HG03175 (cell line): ENCODE measurements around the gene DAPK2.
A peak's percentile ranks its signal among the peaks of the same experiment; 100 is the strongest.

Source experiments
- ATAC-seq: cut with Tn5 transposase; IDR thresholded peaks from one replicate; pipeline ENCODE4 v1.9.1; 2021; ENCODE audit warnings: mild to moderate bottlenecking, moderate library complexity; ENCODE audit not compliant: unreplicated experiment

DAPK2 gene

GRCh38 chr15:64024172-64025050, 21.9 kb downstream of the DAPK2 start:
- ATAC-seq: no peak

- ATAC-seq: no peak
These were observed 23.1 kb downstream of the DAPK2 start for GRCh38 chr15:64023220-64023619.

DNA sequence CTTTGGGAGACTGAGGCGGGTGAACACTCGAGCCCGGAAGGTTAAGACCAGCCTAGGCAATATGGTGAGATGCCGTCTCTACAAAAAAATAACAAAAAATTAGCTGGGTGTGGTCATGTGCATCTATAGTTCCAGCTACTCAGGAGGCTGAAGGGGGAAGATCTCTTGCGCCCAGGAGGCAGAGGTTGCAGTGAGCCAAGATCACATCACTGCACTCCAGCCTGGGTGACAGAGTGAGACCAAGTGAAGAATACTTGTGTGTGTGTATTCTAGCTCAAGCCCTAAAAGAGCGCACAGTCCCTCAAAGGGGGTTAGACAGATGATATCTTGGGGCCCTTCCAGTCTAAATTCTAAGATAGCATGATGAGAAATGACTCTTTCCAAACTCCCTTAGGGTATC, 23.7 kb downstream of the DAPK2 start:
- no peak for ATAC-seq

DNA sequence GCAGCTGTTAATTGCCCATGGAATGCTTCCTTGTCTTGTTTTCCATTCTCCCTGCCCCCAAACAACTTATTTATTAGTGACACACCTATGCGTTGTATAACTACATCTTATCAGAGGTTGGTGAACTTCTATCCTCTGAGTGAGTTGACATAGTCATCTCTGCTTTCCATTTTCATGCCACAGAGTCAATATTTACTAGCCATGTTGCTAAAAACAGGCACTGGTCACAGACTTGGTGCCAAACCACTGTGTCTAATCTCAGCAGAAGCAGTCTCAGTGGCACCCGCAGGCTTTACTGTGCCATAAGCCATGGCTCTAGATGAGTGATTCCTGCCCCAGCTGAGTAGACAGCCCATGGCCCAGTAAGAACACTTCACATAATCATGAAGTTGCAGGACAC, 26.5 kb downstream of the DAPK2 start:
- peak; percentile 76 for ATAC-seq

- ATAC-seq: no peak
These were observed 28.6 kb downstream of the DAPK2 start for GRCh38 chr15:64017591-64018163.

GRCh38 chr15:64017082-64017588, 29.1 kb downstream of the DAPK2 start:
- ATAC-seq: no peak

- no peak for ATAC-seq
These were observed 30.0 kb downstream of the DAPK2 start for GRCh38 chr15:64016257-64016656.

- ATAC-seq: no peak
These were observed 31.3 kb downstream of the DAPK2 start for GRCh38 chr15:64014995-64015394.

GRCh38 chr15:64013179-64014062, 32.9 kb downstream of the DAPK2 start:
- ATAC-seq: no peak

DNA sequence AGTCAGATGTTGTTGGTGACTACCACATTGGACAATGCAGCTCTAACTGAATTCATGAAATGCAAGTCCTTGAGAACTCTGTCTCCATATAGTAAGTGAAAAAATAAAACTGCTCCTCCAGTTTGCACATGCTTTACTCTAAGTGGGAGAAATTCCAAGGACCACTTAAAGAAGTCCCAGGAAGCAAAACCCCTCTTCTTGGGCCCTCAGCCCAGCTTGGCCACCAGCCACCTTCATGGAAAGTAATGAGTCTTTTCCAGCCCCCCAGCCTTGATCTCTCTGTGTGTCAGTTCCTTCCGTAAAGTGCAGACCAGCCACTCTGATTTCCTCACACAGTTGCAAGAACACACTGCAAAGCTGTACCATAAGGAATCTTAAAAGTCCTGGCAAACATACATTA, 34.5 kb downstream of the DAPK2 start:
- no peak for ATAC-seq

GRCh38 chr15:64010719-64011118, 35.6 kb downstream of the DAPK2 start:
- peak; percentile 94 for ATAC-seq

DNA sequence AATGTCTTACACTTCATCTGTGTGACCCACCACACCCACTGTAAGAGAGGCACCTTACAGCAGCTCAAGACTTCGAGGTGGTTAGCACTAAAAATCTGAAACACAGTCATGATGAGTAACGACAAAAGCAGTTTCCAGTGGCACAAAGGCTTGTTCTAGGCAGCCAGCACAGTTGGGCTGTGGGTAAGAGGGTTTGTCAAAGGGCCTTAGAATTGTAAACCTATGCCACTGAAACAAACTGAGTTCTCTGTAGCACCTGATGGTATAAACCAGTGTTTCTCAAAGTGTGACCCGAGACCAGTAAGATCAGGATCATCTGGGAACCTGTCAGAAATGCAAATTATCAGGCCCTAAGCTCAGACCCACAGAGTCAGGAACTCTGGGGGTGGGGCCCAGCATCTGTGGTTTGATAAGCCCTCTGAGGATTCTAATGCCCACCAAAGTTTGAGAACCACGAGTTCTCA, 36.5 kb downstream of the DAPK2 start:
- no peak for ATAC-seq

DNA sequence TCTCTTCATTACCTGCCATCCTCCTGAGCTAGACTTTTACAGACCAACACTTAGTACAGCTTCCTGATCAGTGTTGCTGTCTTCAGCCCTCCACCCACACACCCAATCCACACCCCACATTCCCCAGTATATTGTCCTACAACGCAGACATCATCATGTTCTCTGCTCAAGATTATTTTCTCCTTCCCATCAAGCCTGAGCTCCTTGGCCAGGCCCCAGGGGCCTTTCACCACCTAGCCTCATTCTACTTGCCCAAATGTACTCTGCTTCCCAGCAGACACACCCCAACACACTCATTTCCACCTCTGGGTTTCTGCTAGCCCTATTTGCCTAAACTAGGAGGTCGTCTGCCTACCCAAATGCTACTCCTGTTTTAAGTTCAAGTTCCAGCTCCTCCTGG, 37.0 kb downstream of the DAPK2 start:
- ATAC-seq: no peak

DNA sequence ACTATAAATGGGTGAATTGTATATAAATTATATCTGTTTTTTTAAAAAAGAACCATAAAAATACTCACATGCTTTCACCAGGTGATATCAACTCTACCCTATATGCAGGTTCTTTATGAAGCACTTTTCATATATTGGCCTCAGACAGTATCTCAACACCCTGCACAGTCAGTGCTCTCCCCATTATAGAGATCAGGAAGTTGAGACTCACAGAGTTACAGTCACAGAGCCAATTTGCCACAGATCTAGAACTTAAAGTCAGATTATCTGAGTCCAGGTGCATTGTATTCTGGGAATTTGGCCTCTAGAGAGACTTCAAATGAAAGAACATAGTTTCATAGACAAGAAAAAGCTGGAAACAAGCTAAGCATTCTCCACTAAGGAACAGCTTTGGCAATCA, 38.1 kb downstream of the DAPK2 start:
- ATAC-seq: no peak

GRCh38 chr15:64006642-64007041, 39.6 kb downstream of the DAPK2 start:
- ATAC-seq: no peak

GRCh38 chr15:64004587-64004986, 41.7 kb downstream of the DAPK2 start:
- ATAC-seq: no peak

GRCh38 chr15:64004056-64004455, 42.2 kb downstream of the DAPK2 start:
- no peak for ATAC-seq

- ATAC-seq: no peak
These were observed 43.1 kb downstream of the DAPK2 start for GRCh38 chr15:64003182-64003581.

- ATAC-seq: no peak
These were observed 45.1 kb downstream of the DAPK2 start for GRCh38 chr15:64001148-64001547.

GRCh38 chr15:64000183-64000951, 45.9 kb downstream of the DAPK2 start:
- no peak for ATAC-seq
